Endothelial cell of umbilical vein (primary cell): ENCODE data around the gene ASB14.
A peak's percentile ranks its signal among the peaks of the same experiment; 100 is the strongest.

Experiments used
- CTCF ChIP-seq, 2 donors: IDR thresholded peaks; 1 replicate in 1 of 2; 2 replicates in 1 of 2; pipeline ENCODE4 v1.5.1; 2011; ENCODE audit warnings: low read length in 2 of 2, mild to moderate bottlenecking in 2 of 2, moderate library complexity in 2 of 2, control low read depth in 1 of 2, inconsistent platforms in 1 of 2, low read depth in 1 of 2; ENCODE audit not compliant: insufficient read depth in 1 of 2; ENCODE audit errors: extremely low read depth in 1 of 2
- JUN ChIP-seq: IDR thresholded peaks from 2 replicates; pipeline ENCODE4 v1.6.1; 2011; ENCODE audit warnings: borderline replicate concordance, low read depth; ENCODE audit not compliant: insufficient read length, insufficient read depth
- POLR2A ChIP-seq: IDR thresholded peaks from 2 replicates; pipeline ENCODE4 v1.6.1; 2012; ENCODE audit warnings: low read depth, mild to moderate bottlenecking, control low read depth, low read length

- TF ChIP-seq POLR2A (peak; percentile 84), CTCF (IDR thresholded peaks at IDR 0.05; ENCODE audit: extremely low read depth in 1 of 2, insufficient read depth in 1 of 2, low read depth in 1 of 2, low read length in 2 of 2) (no peak), JUN (no peak)
These were observed 65.1 kb downstream of the ASB14 start, which contains the start of gene APPL1 for GRCh38 chr3:57227204-57227929.
